Tibial nerve (tissue), 3 donors: ENCODE measurements around the gene SDC1.

Experiments
- POLR2A ChIP-seq, 2 donors: fragments of 450-650 bp; IDR thresholded peaks; one replicate each; pipeline ENCODE4 v1.6.1; 2017; ENCODE audit warnings: antibody characterized with exemption in 2 of 2, mild to moderate bottlenecking in 2 of 2, moderate library complexity in 2 of 2
- TF ChIP-seq, protein P1 (sequence below), 5 experiments: fragments of 200-600 bp in 3 of 5; fragments of 450-650 bp in 2 of 5; sonication (generic) in 3 of 5; IDR thresholded peaks; one replicate each; pipeline ENCODE4 v1.5.1; 2016 to 2019; ENCODE audit warnings: antibody characterized with exemption in 5 of 5, mild to moderate bottlenecking in 3 of 5, moderate library complexity in 2 of 5

DNA sequence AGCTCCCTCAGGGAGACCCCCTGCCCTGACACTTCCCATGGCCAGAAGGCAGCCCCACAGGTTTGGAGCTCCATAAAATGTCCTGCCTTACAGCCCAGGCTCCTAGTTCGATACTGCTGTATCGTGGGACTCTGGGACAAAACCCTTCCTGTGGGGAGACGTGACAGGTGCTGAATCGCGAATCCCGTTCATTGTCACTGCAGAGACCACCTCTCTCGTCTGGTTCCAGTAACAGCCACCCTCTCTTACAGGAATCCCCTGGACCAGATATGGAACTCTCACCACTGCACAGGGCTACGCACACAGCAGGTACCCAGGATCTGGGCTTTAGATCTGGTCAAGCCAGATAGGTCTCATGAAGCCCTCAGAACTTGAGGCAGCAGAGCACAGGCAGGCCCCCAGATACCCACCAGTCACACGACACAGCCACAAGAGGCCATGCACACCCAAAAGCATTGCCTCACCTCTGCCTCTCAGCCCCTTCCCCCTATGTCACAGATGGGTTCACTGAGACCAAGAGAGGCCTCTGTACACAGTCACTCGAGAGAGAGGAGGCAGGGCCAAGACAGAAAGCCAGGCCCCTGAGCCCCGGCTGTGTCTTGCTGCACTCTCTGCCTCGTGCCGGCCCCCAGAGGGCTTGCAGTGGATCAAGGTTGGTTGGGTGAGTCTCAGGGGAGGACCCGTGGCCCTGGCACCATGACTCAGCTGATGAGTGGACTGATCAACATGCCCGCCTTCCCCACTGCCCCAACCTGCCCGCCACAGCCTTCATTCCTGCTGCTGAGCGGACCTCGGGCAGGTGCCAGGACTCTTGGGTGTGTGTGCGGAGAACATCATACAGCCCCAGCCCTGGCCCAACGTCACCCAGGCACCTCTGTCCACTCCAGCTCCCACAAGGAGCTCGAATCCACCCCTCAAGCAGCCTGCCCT is 7.6 kb downstream of the SDC1 start:
- TF ChIP-seq POLR2A (IDR thresholded peaks at IDR 0.05), result no peak
- TF ChIP-seq, protein P1, sequence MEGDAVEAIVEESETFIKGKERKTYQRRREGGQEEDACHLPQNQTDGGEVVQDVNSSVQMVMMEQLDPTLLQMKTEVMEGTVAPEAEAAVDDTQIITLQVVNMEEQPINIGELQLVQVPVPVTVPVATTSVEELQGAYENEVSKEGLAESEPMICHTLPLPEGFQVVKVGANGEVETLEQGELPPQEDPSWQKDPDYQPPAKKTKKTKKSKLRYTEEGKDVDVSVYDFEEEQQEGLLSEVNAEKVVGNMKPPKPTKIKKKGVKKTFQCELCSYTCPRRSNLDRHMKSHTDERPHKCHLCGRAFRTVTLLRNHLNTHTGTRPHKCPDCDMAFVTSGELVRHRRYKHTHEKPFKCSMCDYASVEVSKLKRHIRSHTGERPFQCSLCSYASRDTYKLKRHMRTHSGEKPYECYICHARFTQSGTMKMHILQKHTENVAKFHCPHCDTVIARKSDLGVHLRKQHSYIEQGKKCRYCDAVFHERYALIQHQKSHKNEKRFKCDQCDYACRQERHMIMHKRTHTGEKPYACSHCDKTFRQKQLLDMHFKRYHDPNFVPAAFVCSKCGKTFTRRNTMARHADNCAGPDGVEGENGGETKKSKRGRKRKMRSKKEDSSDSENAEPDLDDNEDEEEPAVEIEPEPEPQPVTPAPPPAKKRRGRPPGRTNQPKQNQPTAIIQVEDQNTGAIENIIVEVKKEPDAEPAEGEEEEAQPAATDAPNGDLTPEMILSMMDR (IDR thresholded peaks at IDR 0.05), result no peak
